ENCODE results near the gene CAMK2D. TPM values are rescaled to one million over a fixed set of nuclear protein-coding genes. Genes with fewer than 3 reads are reported as not detected.

The CAMK2D gene
- total and polyA plus RNA-seq, 8 donors: 4.0 to 23.1 (median 9.8) TPM

- TF ChIP-seq, protein P1, sequence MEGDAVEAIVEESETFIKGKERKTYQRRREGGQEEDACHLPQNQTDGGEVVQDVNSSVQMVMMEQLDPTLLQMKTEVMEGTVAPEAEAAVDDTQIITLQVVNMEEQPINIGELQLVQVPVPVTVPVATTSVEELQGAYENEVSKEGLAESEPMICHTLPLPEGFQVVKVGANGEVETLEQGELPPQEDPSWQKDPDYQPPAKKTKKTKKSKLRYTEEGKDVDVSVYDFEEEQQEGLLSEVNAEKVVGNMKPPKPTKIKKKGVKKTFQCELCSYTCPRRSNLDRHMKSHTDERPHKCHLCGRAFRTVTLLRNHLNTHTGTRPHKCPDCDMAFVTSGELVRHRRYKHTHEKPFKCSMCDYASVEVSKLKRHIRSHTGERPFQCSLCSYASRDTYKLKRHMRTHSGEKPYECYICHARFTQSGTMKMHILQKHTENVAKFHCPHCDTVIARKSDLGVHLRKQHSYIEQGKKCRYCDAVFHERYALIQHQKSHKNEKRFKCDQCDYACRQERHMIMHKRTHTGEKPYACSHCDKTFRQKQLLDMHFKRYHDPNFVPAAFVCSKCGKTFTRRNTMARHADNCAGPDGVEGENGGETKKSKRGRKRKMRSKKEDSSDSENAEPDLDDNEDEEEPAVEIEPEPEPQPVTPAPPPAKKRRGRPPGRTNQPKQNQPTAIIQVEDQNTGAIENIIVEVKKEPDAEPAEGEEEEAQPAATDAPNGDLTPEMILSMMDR (IDR thresholded peaks at IDR 0.05): no peak
- no peak overlapping the region for H3K27ac ChIP-seq
- H3K9me3 ChIP-seq: no peaks in the 10 kb centered on the region
- H3K4me1 ChIP-seq: peaks cover 0 to 14% (median 12%) of the 10 kb centered on the region in 3 donors
- ATAC-seq (no peak), FAIRE-seq (no peak), DNase-seq (no peak)
- intact Hi-C loops (cut with DNase I): no loop called here
- no peak overlapping the region for H3K4me3 ChIP-seq
- no peaks in the 10 kb centered on the region for H3K27me3 ChIP-seq
- H3K36me3 ChIP-seq: no peaks in the 10 kb centered on the region
- WGBS, 2 donors: 50 to 71% methylated on average over 2 of the region's 2 CpGs
Measured at GRCh38 chr4:113496698-113497097, 264.8 kb downstream of the CAMK2D start.

DNA sequence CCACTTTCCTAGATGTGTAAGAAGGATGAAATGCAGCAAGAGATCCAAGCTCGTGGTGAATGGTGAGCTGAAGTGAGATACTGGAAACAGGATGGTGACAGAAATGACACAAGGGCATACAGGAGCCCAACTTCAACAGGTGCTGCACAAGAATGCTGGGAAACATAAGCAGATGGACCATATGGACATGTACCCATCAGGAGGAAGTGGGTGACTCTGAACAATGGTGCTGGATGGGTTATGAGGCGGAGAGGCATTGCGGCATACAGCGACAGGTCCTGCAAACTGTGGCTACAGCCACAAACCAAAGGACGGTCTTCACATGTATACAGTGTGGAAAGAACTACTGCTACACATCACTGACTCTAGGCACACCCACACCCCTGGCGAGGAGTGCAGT is 265.7 kb downstream of the CAMK2D start:
- no peak overlapping the region for H3K27ac ChIP-seq
- FAIRE-seq: no peak
- intact Hi-C loops (cut with DNase I): no loop called here
- H3K36me3 ChIP-seq: no peaks in the 10 kb centered on the region
- no peaks in the 10 kb centered on the region for H3K27me3 ChIP-seq
- H3K4me3 ChIP-seq: no peak overlapping the region
- TF ChIP-seq, protein P1 (IDR thresholded peaks at IDR 0.05): no peak
- WGBS, 2 donors: 97 to 98% methylated on average over 6 of the region's 6 CpGs
- ATAC-seq: no peak
- peaks cover 0 to 14% (median 7%) of the 10 kb centered on the region in 3 donors for H3K4me1 ChIP-seq
- DNase-seq: no peak
- H3K9me3 ChIP-seq: no peaks in the 10 kb centered on the region

DNA sequence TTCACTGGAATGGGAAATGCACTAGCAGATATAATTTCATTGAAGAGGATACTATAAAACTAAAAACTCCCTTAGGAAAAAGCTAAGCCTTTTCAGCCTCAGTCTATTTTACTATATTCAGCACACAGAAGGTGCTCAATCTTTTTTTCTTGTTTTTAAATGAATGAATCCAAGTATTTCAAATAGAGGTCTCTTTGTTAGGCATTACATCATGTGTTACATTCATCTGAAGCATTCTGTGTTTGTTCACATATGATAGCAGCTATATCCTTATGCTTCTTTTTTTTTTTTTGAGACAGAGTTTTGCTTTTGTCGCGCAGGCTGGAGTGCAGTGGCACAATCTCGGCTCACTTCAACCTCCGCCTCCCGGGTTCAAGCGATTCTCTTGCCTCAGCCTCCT is 278.4 kb downstream of the CAMK2D start:
- ATAC-seq (no peak), DNase-seq (no peak), FAIRE-seq (no peak)
- no peaks in the 10 kb centered on the region for H3K27me3 ChIP-seq
- peaks cover 0 to 3% (median 0%) of the 10 kb centered on the region in 3 donors for H3K4me1 ChIP-seq
- no peak overlapping the region for H3K27ac ChIP-seq
- intact Hi-C loops (cut with DNase I): no loop called here
- H3K9me3 ChIP-seq: no peaks in the 10 kb centered on the region
- no peak overlapping the region for H3K4me3 ChIP-seq
- TF ChIP-seq, protein P1 (IDR thresholded peaks at IDR 0.05): no peak
- H3K36me3 ChIP-seq: no peaks in the 10 kb centered on the region
- WGBS, 2 donors: 95 to 96% methylated on average over 6 of the region's 6 CpGs

GRCh38 chr4:113482325-113482724 is 279.2 kb downstream of the CAMK2D start:
- Histone ChIP-seq H3K27ac (no peak overlapping the region), H3K27me3 (no peaks in the 10 kb centered on the region), H3K4me3 (no peak overlapping the region), H3K36me3 (no peaks in the 10 kb centered on the region), H3K4me1 (no peaks in the 10 kb centered on the region), H3K9me3 (no peaks in the 10 kb centered on the region)
- intact Hi-C loops (cut with DNase I): no loop called here
- FAIRE-seq (no peak), DNase-seq (no peak), ATAC-seq (no peak)
- TF ChIP-seq, protein P1 (IDR thresholded peaks at IDR 0.05): no peak

GRCh38 chr4:113481820-113482219 is 279.7 kb downstream of the CAMK2D start:
- H3K4me3 ChIP-seq: no peak overlapping the region
- H3K9me3 ChIP-seq: no peaks in the 10 kb centered on the region
- TF ChIP-seq, protein P1 (IDR thresholded peaks at IDR 0.05): no peak
- no peaks in the 10 kb centered on the region for H3K27me3 ChIP-seq
- no peaks in the 10 kb centered on the region for H3K36me3 ChIP-seq
- no peaks in the 10 kb centered on the region for H3K4me1 ChIP-seq
- H3K27ac ChIP-seq: no peak overlapping the region
- no peak for FAIRE-seq
- ATAC-seq: no peak
- intact Hi-C loops (cut with DNase I): no loop called here
- DNase-seq: no peak
